ENCODE data around the gene KLK6.
"Not testable (repeated sequence)": the region's sequence is repeated elsewhere in the genome, so short reads cannot be mapped to it uniquely, and the experiment has no call there.

KLK6 gene

DNA sequence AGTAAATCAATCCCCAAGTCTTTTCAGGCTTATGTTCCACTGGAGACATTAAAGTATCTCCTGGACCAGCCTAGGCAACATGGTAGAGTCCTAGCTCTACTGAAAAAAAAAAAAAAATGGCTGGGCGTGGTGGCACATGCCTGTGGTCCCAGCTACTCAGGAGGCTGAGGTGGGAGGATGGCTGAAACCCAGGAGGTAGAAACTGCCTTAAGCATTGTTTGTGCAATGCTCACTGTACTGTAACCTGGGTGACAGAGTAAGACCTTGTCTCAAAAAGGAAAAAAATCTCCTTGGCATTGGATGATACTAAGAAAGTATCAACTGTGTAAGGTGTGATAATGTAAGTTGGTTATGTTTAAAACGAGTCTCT, 23.3 kb upstream of the KLK6 start:
- DNase-seq (ENCODE audit: low read depth) = no peak

DNA sequence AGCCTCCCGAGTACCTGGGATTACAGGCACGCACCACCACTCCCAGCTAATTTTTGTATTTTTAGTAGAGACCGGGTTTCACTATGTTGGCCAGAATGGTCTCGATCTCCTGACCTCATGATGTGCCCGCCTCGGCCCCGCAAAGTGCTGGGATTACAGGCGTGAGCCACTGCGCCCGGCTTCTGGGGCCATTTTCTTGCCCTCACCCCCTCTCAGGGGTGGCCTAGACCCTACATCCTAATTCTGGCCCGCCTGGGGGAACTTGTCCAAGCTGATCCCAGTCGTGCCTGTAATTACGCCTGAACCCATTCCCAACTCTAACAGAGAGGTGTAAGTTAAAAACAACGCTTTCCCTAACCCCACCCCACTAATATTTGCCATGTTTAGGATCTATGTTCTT, 15.0 kb upstream of the KLK6 start:
- DNase-seq (ENCODE audit: low read depth) = not testable (repeated sequence)

DNA sequence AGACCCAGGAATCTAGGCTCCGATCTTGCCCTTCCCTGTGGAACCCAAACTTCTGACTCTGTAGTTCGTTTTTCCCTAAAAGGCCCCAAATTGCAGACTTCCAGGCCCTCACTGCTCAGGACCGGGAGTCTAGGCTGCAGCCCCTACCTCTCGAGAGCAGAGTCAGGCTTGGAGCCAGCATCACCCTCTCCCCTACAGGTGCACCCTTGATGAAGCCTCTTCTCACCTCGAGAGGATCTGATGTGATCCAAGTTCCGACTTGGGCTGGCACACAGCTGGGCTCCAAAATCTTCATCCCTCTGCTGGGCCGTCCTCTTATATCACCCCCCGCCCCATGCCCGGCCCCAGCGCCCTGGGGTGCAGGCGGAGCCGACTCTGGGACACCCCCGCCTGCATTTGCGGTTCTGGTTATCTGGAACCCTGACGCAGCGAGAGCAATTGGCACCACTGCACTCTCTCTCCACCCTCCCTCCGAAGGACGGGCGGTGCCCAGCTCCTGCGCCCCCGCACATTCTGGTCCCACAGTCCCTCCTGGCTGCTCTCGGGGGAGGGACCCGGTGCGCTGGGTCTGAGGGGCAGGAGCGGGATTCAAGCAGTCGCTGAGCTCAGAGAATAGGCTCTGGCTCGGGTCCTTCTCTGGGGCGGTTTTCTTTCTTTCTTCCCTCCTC, 14.4 kb upstream of the KLK6 start, which contains the start of gene KLK7:
Gene KLK7, minus strand, starts transcription at position 293 of the 668 bp plus-strand sequence. CDS start 1,518 bp downstream, outside the sequence.
- no peak for DNase-seq (ENCODE audit: low read depth)

DNA sequence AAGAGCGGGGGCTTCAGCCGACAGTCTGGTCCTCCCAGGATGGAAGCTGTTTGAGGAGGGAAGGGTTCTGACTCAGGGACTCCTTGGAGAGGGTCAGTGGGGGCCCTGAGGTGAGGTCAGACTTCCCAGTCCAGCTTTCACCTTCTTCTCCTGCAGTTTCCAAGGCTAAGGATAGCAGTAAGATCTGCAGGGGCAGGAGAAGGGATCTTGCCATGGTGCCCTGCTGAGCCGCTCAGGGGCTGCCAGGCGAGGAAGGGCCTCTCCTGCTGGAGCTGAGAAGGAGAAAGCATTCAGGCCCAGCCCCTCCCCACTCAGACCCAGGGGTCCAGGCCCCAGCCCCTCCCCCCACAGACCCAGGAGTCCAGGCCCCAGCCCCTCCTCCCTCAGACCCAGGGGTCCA, 12.8 kb upstream of the KLK6 start:
- DNase-seq (ENCODE audit: low read depth) = no peak

DNA sequence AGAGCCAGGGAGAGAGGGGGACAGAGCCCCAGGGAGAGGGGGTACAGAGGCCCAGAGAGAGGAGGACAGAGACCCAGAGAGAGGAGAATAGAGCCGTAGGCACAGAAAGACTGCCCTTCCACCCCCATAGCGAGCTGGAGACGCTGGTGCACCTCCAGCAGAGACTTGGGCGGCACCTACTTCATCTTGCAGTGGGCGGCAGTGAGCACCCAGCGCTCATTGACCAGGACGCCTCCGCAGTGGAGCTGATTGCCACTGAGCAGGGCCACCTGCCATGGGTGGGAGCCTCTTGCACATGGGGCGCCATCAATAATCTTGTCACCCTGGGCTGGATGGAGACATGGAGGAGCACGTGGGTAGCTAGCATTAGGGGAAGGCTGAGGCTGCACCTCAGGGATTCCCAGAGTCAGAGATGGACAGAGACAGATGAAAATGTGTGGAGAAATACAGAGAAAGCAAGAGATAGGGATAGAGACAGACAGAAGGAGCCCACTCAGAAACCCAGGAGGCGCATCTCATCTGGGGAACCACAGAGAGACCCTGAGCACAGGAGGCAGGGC, 12.3 kb upstream of the KLK6 start:
- no peak for DNase-seq (ENCODE audit: low read depth)

DNA sequence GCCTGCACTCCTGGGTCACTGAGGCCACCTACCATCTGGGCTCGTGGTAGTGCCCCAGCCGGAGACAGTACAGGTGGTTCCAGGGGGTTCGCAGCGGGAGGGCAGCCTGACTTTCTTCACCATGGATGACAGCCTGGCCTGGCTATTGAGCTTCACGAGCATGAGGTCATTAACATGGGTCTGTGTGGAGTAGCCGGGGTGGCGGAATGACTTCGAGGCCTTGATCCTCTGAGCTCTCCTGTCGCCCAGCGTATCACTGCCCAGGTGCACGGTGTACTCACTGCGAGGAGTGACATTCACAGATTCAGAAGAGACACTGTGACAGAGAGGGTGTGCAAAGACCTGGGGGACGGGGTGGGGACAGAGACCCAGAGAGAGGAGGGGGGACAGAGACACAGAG, 10.8 kb upstream of the KLK6 start:
- no peak for DNase-seq (ENCODE audit: low read depth)

DNA sequence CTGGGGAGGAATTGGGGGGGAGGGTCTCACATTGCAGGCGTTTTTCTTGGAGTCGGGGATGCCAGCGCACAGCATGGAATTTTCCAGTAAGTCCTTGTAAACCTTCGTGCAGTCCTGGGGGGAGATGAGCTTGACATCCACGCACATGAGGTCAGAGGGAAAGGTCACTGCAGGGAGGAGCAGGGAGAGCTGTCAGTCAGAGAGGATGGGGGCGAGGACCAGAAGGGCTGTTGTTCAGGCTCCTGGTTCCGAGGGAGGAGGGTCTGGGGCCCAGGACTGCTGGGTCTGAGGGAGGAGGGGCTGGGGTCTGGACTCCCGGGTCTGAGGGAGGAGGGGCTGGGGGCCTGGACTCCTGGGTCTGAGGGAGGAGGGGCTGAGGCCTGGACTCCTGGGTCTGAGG, 10.4 kb upstream of the KLK6 start:
- no peak for DNase-seq (ENCODE audit: low read depth)

DNA sequence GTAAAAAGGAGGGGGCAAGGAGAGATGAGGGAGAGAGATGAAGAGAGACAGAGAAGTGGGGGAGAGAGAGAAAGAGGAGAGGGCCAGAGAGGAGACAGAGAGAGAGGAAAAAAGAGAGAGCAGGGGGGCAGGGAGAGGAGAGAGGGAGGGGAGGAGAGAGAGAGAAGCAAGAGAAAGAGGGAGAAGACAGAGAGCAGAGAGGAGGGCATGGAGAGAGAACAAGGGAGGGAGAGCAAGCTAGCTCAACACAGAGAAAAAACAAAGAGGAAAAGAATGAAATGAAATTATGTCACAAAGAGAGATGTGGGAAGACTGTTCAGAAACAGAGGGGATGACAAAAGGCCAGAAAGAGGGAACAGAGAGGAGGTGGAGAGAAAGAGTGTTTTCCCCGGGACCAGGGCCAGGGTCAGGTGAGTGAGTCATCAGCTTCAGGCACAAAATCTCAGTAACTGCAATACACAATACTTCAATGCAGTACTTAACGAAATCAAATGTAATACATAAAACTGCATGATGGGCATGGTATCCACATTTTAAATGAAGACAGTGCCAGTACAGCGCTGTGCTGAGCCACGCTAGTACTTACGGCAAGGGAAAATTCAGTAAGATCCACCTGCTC, 9.5 kb upstream of the KLK6 start:
- no peak for DNase-seq (ENCODE audit: low read depth)

DNA sequence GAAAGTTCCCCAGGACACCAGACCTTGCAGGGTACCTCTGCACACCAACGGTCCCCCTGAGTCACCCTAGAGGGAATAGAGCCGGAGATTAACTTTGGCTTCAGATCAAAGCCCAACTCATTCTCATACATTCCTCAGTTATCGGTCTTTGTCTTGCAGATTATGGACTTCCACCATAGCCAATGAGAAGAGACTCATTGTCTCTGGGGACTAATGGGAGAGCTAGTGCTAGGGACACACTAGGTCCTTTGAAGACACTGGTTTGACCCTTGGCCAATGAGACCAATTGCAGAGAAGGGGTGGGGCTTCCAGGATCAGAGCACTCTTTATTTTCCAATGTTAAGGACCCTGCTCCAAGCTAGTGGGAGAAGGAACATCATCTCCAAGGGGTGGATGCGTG, 8.2 kb upstream of the KLK6 start:
- no peak for DNase-seq (ENCODE audit: low read depth)

DNA sequence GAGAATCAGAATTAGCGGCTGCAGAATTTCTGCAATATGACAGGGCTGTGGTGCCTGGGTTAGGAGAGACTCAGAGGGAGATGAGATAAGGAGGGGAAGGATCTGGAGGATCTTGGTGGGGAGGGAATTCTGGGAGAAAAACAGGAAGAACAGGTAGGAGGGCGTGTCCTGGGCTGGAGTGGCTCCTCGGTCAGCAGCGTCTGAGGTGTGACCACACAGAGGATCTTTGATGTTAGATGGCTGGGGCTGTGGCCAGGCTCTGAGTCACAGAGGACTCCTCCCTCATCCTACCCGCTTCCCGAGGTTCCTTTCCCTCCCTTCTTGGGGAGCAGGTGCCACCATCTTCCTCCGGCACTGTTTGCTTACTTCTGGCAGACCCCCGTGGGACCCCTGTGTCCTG, 6.4 kb upstream of the KLK6 start:
- DNase-seq (ENCODE audit: low read depth) = no peak

DNA sequence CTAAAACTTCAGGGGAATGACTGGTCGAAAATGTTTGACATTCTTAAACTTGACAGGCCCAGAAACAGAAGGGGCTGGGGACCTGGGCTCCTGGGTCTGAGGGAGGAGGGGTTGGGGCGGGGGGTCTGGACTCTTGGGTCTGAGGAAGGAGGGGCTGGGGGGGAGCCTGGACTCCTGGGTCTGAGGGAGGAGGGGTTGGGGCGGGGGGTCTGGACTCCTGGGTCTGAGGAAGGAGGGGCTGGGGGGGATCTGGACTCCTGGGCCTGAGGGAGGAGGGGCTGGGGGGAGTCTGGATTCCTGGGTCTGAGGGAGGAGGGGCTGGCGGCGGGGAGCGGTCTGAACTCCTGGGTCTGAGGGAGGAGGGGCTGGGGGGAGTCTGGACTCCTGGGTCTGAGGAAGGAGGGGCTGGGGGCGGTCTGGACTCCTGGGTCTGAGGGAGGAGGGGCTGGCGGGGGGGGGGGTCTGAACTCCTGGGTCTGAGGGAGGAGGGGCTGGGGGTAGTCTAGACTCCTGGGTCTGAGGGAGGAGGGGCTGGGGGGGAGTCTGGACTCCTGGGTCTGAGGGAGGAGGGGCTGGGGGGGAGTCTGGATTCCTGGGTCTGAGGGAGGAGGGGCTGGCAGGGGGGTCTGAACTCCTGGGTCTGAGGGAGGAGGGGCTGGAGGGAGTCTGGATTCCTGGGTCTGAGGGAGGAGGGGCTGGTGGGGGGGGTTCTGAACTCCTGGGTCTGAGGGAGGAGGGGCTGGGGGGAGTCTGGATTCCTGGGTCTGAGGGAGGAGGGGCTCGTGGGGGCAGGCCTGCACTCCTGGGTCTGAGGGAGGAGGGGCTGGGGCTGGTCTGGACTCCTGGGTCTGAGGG, 5.5 kb upstream of the KLK6 start:
- no peak for DNase-seq (ENCODE audit: low read depth)

DNA sequence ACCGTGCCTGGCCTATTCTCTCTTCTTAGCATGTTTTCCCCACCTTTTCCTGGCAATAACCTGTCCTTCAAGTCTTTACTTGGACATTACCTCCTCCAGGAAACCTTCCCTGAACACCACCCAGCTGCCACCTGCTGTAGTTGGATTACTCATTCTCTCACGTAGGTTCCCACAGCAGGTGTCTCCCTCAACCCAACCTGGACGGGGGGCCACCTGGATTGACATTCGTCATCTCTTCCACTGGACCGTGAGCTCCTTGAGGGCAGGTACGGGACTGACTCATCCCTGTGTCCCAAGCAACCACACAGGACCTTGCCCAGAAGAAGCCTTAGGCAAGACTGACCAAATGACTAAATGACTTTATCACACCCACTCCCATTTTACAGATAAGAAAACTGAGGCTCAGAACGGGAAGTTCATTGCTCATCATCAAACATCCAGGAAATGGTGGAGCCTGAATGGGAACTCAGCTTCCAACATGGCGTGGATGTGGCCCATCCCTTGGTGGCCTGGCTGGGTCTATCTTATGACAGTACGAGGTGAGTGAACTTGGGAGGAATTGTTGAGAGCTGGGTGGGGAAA, 3.5 kb upstream of the KLK6 start:
- DNase-seq (ENCODE audit: low read depth) = no peak

DNA sequence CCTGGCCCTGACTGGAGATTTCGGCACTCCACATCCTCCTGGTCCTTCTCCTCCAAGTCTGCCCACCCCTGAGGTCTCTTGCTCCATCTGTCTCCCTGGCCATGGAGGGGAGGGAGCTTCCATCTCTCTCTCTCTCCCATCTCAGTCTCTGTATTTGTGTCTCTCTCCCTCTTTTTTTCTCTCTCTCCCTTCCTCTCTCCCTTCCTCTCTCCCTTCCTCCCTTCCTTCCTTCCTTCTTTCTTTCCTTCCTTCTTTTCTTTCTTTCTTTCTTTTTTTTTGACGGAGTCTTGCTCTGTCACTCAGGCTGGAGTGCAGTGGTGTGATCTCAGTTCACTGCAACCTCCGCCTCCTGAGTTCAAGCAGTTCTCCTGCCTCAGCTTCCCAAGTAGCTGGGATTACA, 419 bp upstream of the KLK6 start:
- DNase-seq (ENCODE audit: low read depth) = not testable (repeated sequence)

DNA sequence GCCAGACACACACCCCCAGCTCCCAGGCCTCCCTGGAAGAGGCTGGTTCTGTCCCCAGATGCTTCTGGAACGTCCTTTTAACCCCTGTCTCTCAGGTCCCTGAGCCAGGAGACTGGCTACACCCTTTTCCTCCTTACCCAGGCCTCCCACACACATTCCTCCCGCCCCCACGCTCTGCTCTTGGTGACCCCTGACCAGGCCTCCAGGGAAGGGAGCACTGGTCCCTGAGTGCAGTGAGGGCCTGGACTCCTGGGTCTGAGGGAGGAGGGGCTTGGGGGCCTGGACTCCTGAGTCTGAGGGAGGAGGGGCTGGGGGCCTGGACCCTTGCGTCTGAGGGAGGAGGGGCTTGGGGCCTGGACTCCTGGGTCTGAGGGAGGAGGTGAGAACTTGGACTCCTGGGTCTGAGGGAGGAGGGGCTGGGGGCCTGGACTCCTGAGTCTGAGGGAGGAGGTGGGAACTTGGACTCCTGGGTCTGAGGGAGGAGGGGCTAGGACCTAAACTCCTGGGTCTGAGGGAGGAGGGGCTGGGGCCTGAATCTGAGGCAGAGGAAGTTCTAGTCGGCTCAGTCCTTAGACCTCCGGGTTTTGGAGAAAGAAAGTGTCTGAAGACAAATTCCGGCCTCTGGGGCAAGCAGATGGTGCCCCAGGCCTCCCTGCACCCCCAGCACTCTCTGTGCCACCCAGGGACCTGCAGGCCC, 527 bp downstream of the KLK6 start:
- DNase-seq (ENCODE audit: low read depth) = no peak

DNA sequence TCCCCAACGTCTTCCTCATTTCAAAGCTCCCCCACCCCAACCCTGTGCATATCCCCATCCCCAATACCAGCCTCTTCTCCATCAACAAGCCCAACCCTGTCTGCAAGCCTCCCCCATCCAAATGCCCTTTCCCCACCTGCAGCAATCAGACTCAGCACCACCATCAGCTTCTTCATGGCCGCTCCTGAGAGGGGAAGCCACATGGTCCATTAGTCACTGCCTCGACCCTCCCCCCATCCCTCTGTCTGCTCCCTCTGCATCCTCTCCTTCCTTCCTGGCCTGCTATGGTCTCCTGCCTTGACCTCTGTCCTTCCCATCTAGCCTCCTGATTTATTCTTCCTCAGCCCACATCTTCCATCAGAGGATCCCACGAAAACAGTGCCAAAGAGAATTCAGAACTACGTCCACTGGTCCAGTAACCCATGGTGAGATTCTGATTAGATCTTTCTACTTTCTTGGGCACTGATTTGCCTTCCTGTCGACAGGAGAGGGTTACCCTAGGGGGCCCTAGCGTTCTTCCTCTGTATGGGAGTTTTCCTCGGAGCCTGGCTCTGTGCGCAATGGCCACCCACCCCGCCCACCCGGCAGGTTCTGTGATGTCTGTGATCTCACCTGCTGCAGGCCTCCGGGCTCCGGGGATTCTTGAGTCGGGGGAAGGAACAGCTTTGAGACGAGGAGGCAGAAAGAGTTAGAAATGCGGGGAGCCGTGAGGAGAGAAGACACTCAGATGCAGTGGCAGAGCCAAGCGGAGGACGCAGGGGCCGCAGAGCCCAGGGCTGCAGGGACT, 1.3 kb downstream of the KLK6 start:
- no peak for DNase-seq (ENCODE audit: low read depth)

DNA sequence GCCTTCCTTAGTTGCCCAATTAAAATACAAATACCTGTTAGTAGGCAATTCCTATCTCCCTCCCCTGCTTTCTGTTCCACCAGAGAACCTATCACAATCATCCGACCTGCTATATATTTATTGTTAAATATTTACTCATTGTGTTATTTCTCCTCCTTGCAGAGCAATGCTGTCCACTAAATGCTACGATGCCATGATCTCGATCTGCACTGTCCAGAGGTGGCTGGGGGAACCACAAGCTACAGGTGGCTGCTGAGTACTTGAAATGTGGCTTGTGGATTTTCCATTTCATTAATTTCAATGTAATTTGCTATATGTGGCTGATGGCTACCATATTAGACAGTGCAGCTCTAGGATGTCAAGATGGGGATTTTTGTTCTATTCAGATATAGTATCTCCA, 5.1 kb downstream of the KLK6 start:
- no peak for DNase-seq (ENCODE audit: low read depth)

DNA sequence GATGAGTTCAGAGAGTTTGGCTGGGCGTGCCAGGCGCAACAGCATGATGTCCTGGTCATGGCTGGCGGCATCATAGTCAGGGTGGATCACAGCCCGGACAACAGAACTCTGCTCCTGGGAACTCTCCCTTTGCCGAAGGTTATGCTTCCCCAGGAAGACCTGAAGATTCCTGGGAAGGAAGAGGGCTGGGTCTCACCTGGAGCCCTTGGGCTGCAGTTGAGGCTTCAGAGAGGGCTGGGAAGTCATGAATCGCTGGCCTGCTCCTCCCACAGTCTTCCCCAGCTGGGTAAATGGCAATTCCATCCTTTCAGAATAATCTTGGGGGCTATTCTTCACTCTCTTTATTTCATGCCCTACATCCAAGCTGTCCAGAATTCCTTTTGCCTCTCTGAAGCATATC, 6.0 kb downstream of the KLK6 start:
- DNase-seq (ENCODE audit: low read depth) = no peak

DNA sequence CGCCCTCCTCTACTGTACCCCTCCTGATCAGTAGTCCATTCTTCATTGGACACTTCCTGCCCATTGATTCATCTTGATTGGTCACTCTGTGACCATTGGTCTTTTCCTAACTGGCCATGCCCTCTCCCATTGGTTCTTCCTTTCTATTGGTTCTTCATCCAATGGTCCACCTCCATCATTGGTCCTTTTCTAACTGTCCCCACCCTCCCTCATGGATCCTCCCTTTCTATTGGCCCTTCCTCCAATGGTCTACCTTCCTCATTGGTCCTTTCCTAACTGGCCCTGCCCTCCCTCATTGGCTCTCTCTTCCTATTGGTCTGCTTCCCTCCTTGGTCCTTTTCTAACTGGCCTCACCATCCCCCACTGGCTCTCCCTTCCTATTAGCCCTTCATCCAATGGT, 7.1 kb downstream of the KLK6 start:
- DNase-seq (ENCODE audit: low read depth) = no peak

DNA sequence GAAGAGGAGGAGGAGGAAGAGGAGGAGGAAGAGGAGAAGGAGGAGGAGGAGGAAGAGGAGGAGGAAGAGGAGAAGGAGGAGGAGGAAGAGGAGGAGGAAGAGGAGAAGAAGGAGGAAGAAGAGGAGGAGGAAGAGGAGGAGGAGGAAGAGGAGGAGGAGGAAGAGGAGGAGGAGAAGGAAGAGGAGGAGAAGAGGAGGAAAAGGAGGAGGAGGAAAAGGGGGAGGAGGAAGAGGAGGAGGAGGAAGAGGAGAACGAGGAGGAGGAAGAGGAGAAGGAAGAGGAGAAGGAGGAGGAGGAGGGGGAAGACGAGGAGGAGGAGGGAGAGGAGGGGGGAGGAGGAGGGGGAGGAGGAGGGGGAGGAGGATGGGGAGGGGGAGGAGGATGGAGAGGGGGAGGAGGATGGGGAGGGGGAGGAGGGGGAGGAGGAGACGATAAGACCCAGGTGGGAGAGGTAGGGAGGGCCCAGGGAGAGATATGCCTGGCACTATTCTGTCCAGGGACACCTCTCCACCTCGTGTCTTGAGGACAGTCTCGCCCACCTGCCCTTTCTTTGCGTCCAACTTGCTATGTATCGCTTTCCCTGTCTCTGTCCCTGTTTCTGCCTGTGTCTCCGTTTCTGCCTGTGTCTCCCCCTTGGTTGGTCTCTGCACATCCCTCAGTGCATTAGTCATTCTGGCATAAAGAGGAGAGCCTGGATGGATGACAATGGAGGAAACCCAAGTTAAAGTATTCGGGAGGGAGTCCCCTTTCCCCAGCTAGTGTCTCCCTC, 9.5 kb downstream of the KLK6 start:
- no peak for DNase-seq (ENCODE audit: low read depth)

DNA sequence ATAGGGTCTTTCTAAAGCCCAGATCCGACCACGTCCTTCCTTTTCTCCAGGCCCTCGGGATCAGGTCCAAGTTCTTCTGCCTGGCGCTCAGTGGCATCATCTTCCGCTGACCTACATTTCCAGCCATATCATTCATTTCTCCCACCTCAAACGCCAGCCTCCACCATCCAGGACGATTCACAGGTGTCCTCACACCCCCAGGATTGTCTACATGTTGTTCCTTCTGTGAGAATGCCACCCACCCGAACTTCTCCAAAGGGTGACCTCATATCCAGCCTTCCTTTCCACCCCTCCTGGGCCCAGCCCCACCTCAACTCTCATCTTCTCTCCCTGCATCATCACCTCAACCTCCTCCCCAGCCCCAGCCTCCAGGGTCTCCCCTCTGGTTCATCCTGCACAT, 11.8 kb downstream of the KLK6 start:
- DNase-seq (ENCODE audit: low read depth) = no peak

Data from stimulated activated CD8-positive, alpha-beta memory T cell treated with anti-CD3 and anti-CD28 coated beads, Interleukin-7, amount 100 ng/mL, for 24 hours (primary cell).